LoVo (cell line): ENCODE measurements around the gene ARL16.

Experiments used
- DNase-seq: peaks from one replicate; pipeline ENCODE4 v3.0.0-alpha.2; 2016; ENCODE audit warnings: low spot score

The ARL16 gene

GRCh38 chr17:81666342-81667191, 17.0 kb downstream of the ARL16 start, which contains the start of the genes CCDC137 and OXLD1:
Gene CCDC137, plus strand, starts transcription at chr17:81666737. Its CDS starts 30 bp downstream, at chr17:81666767.
Gene OXLD1, minus strand, starts transcription at chr17:81666605. Its CDS starts 28 bp downstream, at chr17:81666577.
- DNase-seq = peak; percentile 95

- DNase-seq = no peak
Observed at GRCh38 chr17:81666092-81666341, 17.6 kb downstream of the ARL16 start.

GRCh38 chr17:81665205-81666091, 18.1 kb downstream of the ARL16 start:
- peak; percentile 23 for DNase-seq

- no peak for DNase-seq
Observed at GRCh38 chr17:81664051-81664470, 19.5 kb downstream of the ARL16 start.

- no peak for DNase-seq
Observed at GRCh38 chr17:81662002-81662401, 21.6 kb downstream of the ARL16 start.

GRCh38 chr17:81660441-81660840, 23.2 kb downstream of the ARL16 start:
- DNase-seq = no peak

GRCh38 chr17:81659038-81659437, 24.6 kb downstream of the ARL16 start:
- DNase-seq = no peak

GRCh38 chr17:81656835-81657234, 26.8 kb downstream of the ARL16 start:
- no peak for DNase-seq

GRCh38 chr17:81656118-81656743, 27.4 kb downstream of the ARL16 start, which contains the start of gene PDE6G:
Gene PDE6G, minus strand, starts transcription at chr17:81656542. Its CDS starts 3,237 bp downstream, at chr17:81653305.
- DNase-seq = no peak

- DNase-seq = no peak
Observed at GRCh38 chr17:81655378-81656117, 28.0 kb downstream of the ARL16 start.

- DNase-seq = no peak
Observed at GRCh38 chr17:81652906-81653771, 30.5 kb downstream of the ARL16 start.

- peak; percentile 50 for DNase-seq
Observed at GRCh38 chr17:81651692-81652091, 31.9 kb downstream of the ARL16 start.

- DNase-seq = no peak
Observed at GRCh38 chr17:81650951-81651350, 32.6 kb downstream of the ARL16 start.

- DNase-seq = no peak
Observed at GRCh38 chr17:81648707-81649085, 34.9 kb downstream of the ARL16 start.

GRCh38 chr17:81648013-81648706, 35.4 kb downstream of the ARL16 start:
- DNase-seq = no peak

- no peak for DNase-seq
Observed at GRCh38 chr17:81647640-81648012, 36.0 kb downstream of the ARL16 start.

- DNase-seq = no peak
Observed at GRCh38 chr17:81646869-81647600, 36.6 kb downstream of the ARL16 start.

- DNase-seq = no peak
Observed at GRCh38 chr17:81644976-81645952, 38.3 kb downstream of the ARL16 start.
